Fibroblast of lung (primary cell): ENCODE data around the gene EPS15. TPM values are rescaled to one million over a fixed set of nuclear protein-coding genes. Genes with fewer than 3 reads are reported as not detected.

Experiments used
- DNase-seq, 2 donors: peaks; one replicate each; pipeline versions ENCODE4 v3.0.0 to v3.0.0-alpha.2; 2010; ENCODE audit warnings: low read depth in 2 of 2
- H2AFZ ChIP-seq: 2 replicates; pipeline ENCODE4 v1.5.1; 2012; ENCODE audit warnings: low read length, control low read depth, inconsistent platforms
- H3K27ac ChIP-seq: 2 replicates; pipeline ENCODE4 v1.5.1; 2011; ENCODE audit warnings: low read length, control low read depth; ENCODE audit not compliant: insufficient read depth
- H3K27me3 ChIP-seq: 2 replicates; pipeline ENCODE4 v1.5.1; 2011; ENCODE audit warnings: mild to moderate bottlenecking, low read length; ENCODE audit not compliant: control insufficient read depth, insufficient read depth
- H3K36me3 ChIP-seq: 2 replicates; pipeline ENCODE4 v1.5.1; 2011; ENCODE audit warnings: low read length; ENCODE audit not compliant: control insufficient read depth, insufficient read depth
- H3K4me1 ChIP-seq: 2 replicates; pipeline ENCODE4 v1.5.1; 2011; ENCODE audit warnings: low read length; ENCODE audit not compliant: control insufficient read depth, insufficient read depth; ENCODE audit errors: extremely low read depth
- H3K4me2 ChIP-seq: 2 replicates; pipeline ENCODE4 v1.5.1; 2011; ENCODE audit warnings: low read length, control low read depth; ENCODE audit not compliant: insufficient read depth; ENCODE audit errors: extremely low read depth
- H3K4me3 ChIP-seq, 4 experiments: fragments of 200-600 bp in 1 of 4; sonication (generic) in 1 of 4; replicated peaks in 1 of 4; 2 replicates each; pipeline ENCODE4 v1.5.1; 2011 to 2016; ENCODE audit warnings: low read length in 4 of 4, low read depth in 3 of 4, mild to moderate bottlenecking in 3 of 4, control low read depth in 2 of 4, inconsistent platforms in 1 of 4, mixed read lengths in 1 of 4; ENCODE audit not compliant: insufficient read depth in 1 of 4; ENCODE audit errors: control extremely low read depth in 1 of 4
- H3K79me2 ChIP-seq: 2 replicates; pipeline ENCODE4 v1.5.1; 2012; ENCODE audit warnings: mild to moderate bottlenecking, low read length, inconsistent platforms; ENCODE audit not compliant: control insufficient read depth, insufficient read depth
- H3K9ac ChIP-seq: 2 replicates; pipeline ENCODE4 v1.5.1; 2011; ENCODE audit warnings: mild to moderate bottlenecking, low read length, control low read depth; ENCODE audit not compliant: insufficient read depth
- H3K9me3 ChIP-seq: 2 replicates; pipeline ENCODE4 v1.5.1; 2012; ENCODE audit warnings: low read depth, low read length; ENCODE audit not compliant: control insufficient read depth, insufficient read depth
- H4K20me1 ChIP-seq: 2 replicates; pipeline ENCODE4 v1.5.1; 2011; ENCODE audit warnings: low read length; ENCODE audit not compliant: control insufficient read depth, insufficient read depth; ENCODE audit errors: extremely low read depth
- CTCF ChIP-seq, 2 donors: IDR thresholded peaks in 1 of 2; conservative IDR thresholded peaks in 1 of 2; 1 replicate in 1 of 2; 2 replicates in 1 of 2; pipeline ENCODE4 v1.5.1; 2011 to 2012; ENCODE audit warnings: low read length in 2 of 2, control low read depth in 1 of 2, inconsistent platforms in 1 of 2, low read depth in 1 of 2, mild to moderate bottlenecking in 1 of 2
- EZH2 ChIP-seq: IDR thresholded peaks from 2 replicates; pipeline ENCODE4 v1.5.1; 2012; ENCODE audit warnings: low read length, control low read depth, mild to moderate bottlenecking; ENCODE audit errors: missing control alignments
- polyA plus RNA-seq, 2 donors: library from polyadenylated mRNA; depleted of rRNA in 1 of 2; stranded (reverse) in 1 of 2; unstranded in 1 of 2; fragments of >200 nt; gene quantifications; 2 replicates each; pipeline ENCODE4 v1.2.1, GENCODE V29; 2011 to 2012; ENCODE audit warnings: missing spikeins in 1 of 2
- total RNA-seq: library from RNA; depleted of rRNA; stranded (reverse); fragments of >200 nt; gene quantifications from 2 replicates; pipeline ENCODE4 v1.2.1, GENCODE V29; 2014

EPS15 gene
- total and polyA plus RNA-seq, 2 donors (not counting 1 experiment from before 2014, with no cell fraction given): 67.7 to 75.5 TPM

- H2AFZ ChIP-seq: no peak overlapping the region
These were observed 197.8 kb downstream of the EPS15 start for GRCh38 chr1:51320967-51321923.

GRCh38 chr1:51317798-51318197 is 201.3 kb downstream of the EPS15 start:
- Histone ChIP-seq H3K9me3 (no peaks in the 10 kb centered on the region), H2AFZ (no peak overlapping the region), H3K36me3 (no peaks in the 10 kb centered on the region), H3K9ac (no peak overlapping the region), H3K27me3 (no peaks in the 10 kb centered on the region), H4K20me1 (no peaks in the 10 kb centered on the region), H3K27ac (no peak overlapping the region), H3K4me3 (no peak overlapping the region), H3K4me2 (no peak overlapping the region), H3K79me2 (no peaks in the 10 kb centered on the region), H3K4me1 (peaks cover 10% of the 10 kb centered on the region)
- no peak for DNase-seq
- no peak for TF ChIP-seq CTCF (conservative IDR thresholded peaks at IDR 0.05 in 1 of 2, IDR thresholded peaks at IDR 0.05 in 1 of 2; ENCODE audit: low read depth in 1 of 2, low read length in 2 of 2)
- TF ChIP-seq EZH2: no peak

More at GRCh38 chr1:51320967-51321923, 197.8 kb downstream of the EPS15 start:
- Histone ChIP-seq H3K27ac (no peak overlapping the region), H3K9me3 (no peaks in the 10 kb centered on the region), H3K36me3 (no peaks in the 10 kb centered on the region), H4K20me1 (no peaks in the 10 kb centered on the region), H3K9ac (no peak overlapping the region), H3K27me3 (no peaks in the 10 kb centered on the region), H3K4me3 (no peak overlapping the region), H3K4me1 (no peaks in the 10 kb centered on the region), H3K79me2 (no peaks in the 10 kb centered on the region), H3K4me2 (no peak overlapping the region)
- no peak for DNase-seq
- TF ChIP-seq CTCF (conservative IDR thresholded peaks at IDR 0.05 in 1 of 2, IDR thresholded peaks at IDR 0.05 in 1 of 2; ENCODE audit: low read depth in 1 of 2, low read length in 2 of 2) (no peak), EZH2 (no peak)

DNA sequence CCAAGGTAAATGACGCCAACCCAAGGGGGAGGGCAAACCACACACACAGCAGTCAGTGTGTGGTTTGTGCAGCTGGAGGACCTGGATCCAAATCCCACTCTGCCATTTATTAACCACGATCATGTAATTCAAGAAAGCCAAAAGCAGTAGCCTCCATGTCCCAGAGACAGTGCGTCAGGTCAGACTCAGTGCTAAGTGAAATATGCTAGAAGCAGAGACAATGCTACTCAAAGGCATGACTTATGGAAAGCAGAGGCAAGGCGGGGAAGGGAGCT is 202.3 kb downstream of the EPS15 start:
- H3K9me3 ChIP-seq: no peaks in the 10 kb centered on the region
- H3K27me3 ChIP-seq: no peaks in the 10 kb centered on the region
- peaks cover 10% of the 10 kb centered on the region for H3K4me1 ChIP-seq
- no peak for TF ChIP-seq CTCF (conservative IDR thresholded peaks at IDR 0.05 in 1 of 2, IDR thresholded peaks at IDR 0.05 in 1 of 2; ENCODE audit: low read depth in 1 of 2, low read length in 2 of 2)
- TF ChIP-seq EZH2: no peak
- H3K4me2 ChIP-seq: no peak overlapping the region
- H3K9ac ChIP-seq: no peak overlapping the region
- H2AFZ ChIP-seq: no peak overlapping the region
- H3K27ac ChIP-seq: no peak overlapping the region
- H4K20me1 ChIP-seq: no peaks in the 10 kb centered on the region
- no peaks in the 10 kb centered on the region for H3K79me2 ChIP-seq
- no peak overlapping the region for H3K4me3 ChIP-seq
- no peaks in the 10 kb centered on the region for H3K36me3 ChIP-seq
- DNase-seq: peak in 1 of 2 donors; percentile 27
